ENCODE data around the gene SPON1. TPM values are rescaled to one million over a fixed set of nuclear protein-coding genes. Genes with fewer than 3 reads are reported as not detected.

Gene SPON1
- total RNA-seq, 2 experiments from 2014 or later = 0.96 to 1.4 TPM

DNA sequence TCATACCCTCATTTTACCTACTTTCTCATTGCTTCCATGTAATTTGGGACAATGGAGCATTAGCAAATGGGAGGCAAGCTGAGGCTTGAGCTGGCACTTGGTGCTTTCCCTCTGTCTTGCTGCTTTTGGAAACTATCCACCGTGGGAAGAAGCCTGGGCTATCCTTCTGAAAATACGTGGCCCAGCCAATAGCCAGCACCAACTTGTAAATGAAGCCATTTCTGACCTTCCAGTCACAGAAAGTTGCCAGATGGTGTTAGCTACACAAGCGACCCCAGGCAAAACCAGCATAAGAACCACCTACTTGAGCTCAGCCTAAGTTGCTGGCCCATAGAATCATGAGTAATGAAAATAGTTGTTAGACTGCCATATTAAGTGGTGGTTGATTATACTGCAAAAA, 18.5 kb upstream of the SPON1 start:
- peaks cover 24% of the 10 kb centered on the region for H3K4me1 Mint-ChIP-seq (ENCODE audit: low read depth)
- H3K27me3 Mint-ChIP-seq = no peaks in the 10 kb centered on the region
- ChIA-PET CTCF (interaction anchor here (0.6 to 2.4 kb wide), 4 partner anchors 13 to 171 kb away, joined by 3 to 6 read pairs (median 4); no protein-coding TSS in a partner anchor), POLR2A (no interaction called here)
- intact Hi-C loops (cut with micrococcal nuclease) = no loop called here
- H3K27ac Mint-ChIP-seq = no peak overlapping the region
- TF ChIP-seq, protein P1, sequence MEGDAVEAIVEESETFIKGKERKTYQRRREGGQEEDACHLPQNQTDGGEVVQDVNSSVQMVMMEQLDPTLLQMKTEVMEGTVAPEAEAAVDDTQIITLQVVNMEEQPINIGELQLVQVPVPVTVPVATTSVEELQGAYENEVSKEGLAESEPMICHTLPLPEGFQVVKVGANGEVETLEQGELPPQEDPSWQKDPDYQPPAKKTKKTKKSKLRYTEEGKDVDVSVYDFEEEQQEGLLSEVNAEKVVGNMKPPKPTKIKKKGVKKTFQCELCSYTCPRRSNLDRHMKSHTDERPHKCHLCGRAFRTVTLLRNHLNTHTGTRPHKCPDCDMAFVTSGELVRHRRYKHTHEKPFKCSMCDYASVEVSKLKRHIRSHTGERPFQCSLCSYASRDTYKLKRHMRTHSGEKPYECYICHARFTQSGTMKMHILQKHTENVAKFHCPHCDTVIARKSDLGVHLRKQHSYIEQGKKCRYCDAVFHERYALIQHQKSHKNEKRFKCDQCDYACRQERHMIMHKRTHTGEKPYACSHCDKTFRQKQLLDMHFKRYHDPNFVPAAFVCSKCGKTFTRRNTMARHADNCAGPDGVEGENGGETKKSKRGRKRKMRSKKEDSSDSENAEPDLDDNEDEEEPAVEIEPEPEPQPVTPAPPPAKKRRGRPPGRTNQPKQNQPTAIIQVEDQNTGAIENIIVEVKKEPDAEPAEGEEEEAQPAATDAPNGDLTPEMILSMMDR (IDR thresholded peaks at IDR 0.05) = no peak
- H3K4me3 Mint-ChIP-seq = no peak overlapping the region
- no peak for DNase-seq
- no peaks in the 10 kb centered on the region for H3K36me3 Mint-ChIP-seq (ENCODE audit: low read depth)
- ATAC-seq = no peak
- H3K9me3 Mint-ChIP-seq = no peaks in the 10 kb centered on the region

DNA sequence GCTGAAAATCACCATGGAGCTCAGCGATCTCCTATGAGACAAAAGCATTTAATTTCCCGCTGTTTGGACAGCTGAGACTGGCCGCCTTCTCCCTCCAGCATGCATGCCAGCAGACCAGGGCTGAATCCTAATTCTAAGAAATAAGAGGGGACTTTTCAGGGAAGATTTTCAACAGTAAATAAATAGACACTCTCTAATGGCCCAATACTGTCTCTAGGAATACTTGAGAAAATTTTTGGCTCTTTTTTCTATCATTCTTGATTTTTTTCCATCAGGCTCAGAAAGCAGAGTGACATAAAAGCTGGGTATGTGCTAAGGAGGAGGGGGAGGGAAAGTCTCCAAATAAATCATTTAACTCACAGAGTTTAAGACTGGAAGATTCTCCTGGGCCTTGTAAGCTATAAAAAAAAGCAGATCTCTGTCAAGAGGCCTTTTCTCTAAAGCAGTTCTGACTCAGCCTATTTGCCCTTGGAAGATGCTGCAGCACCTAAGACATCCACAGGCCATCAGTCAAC, 17.6 kb upstream of the SPON1 start:
- TF ChIP-seq, protein P1 (IDR thresholded peaks at IDR 0.05) = no peak
- DNase-seq = no peak
- Mint-ChIP-seq H3K4me3 (no peak overlapping the region), H3K27me3 (no peaks in the 10 kb centered on the region), H3K36me3 (ENCODE audit: low read depth) (no peaks in the 10 kb centered on the region), H3K4me1 (ENCODE audit: low read depth) (peaks cover 16% of the 10 kb centered on the region), H3K27ac (no peak overlapping the region), H3K9me3 (no peaks in the 10 kb centered on the region)
- intact Hi-C loops (cut with micrococcal nuclease) = no loop called here
- ChIA-PET CTCF (interaction anchor here (0.6 to 2.4 kb wide), 5 partner anchors 12 to 204 kb away, joined by 3 to 6 read pairs (median 3); no protein-coding TSS in a partner anchor), POLR2A (interaction anchor here (0.6 kb wide), 1 partner anchor 358 kb away, joined by 3 read pairs; no protein-coding TSS in a partner anchor)
- no peak for ATAC-seq

DNA sequence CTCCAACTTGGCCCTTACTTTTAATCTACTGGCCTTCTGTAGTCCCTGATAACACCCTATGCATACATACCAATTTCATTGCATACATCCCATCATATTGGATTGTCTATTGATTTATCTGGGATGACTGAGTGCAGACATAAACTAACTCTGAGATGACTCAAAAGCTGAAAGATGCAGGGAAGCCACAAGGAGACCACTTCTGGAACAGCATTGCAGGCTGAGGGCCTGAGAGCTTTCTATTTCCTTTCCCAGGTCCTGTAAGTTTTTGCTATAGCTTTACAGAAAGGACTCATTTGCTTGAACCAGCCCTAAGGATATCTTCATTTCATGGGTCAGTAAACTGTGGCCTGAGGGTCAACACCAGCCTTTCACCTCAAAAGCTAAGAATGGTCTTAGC, 15.1 kb upstream of the SPON1 start:
- TF ChIP-seq, protein P1 (IDR thresholded peaks at IDR 0.05) = no peak
- Mint-ChIP-seq H3K4me3 (no peak overlapping the region), H3K27ac (no peak overlapping the region), H3K27me3 (no peaks in the 10 kb centered on the region), H3K36me3 (ENCODE audit: low read depth) (no peaks in the 10 kb centered on the region), H3K9me3 (no peaks in the 10 kb centered on the region), H3K4me1 (ENCODE audit: low read depth) (peaks cover 5% of the 10 kb centered on the region)
- intact Hi-C loops (cut with micrococcal nuclease) = no loop called here
- DNase-seq = no peak
- ATAC-seq = no peak
- ChIA-PET POLR2A (interaction anchor here (0.6 kb wide), 1 partner anchor 162 kb away, joined by 3 read pairs; no protein-coding TSS in a partner anchor), CTCF (interaction anchor here (0.6 to 2.2 kb wide), 6 partner anchors 9 to 303 kb away, joined by 3 to 8 read pairs (median 4); no protein-coding TSS in a partner anchor)

DNA sequence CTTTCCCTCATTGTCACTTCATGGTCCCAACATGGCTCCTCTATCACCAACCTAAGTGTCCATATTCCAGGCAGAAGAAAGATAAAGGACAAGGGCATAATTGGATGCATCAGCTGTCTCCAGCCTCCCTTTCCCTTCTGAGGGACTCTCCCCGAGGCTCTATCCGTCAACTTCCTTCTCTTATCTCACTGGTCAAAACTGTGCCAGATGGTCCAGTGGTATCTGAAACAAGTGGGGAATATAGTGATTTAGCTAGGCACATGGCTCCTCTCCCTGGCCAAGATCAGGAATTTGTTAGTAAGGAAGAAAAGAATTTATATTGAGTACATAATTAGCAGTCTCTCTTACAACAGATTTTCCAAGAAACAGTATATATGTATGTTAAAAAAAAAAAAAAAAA, 12.6 kb upstream of the SPON1 start:
- H3K36me3 Mint-ChIP-seq (ENCODE audit: low read depth) = no peaks in the 10 kb centered on the region
- intact Hi-C loops (cut with micrococcal nuclease) = no loop called here
- H3K4me1 Mint-ChIP-seq (ENCODE audit: low read depth) = no peaks in the 10 kb centered on the region
- H3K27ac Mint-ChIP-seq = no peak overlapping the region
- no peaks in the 10 kb centered on the region for H3K9me3 Mint-ChIP-seq
- no peak for DNase-seq
- no peak for ATAC-seq
- TF ChIP-seq, protein P1 (IDR thresholded peaks at IDR 0.05) = no peak
- ChIA-PET CTCF (interaction anchor here (1.4 kb wide), 1 partner anchor 177 kb away, joined by 6 read pairs; no protein-coding TSS in a partner anchor), POLR2A (no interaction called here)
- no peaks in the 10 kb centered on the region for H3K27me3 Mint-ChIP-seq
- H3K4me3 Mint-ChIP-seq = no peak overlapping the region

DNA sequence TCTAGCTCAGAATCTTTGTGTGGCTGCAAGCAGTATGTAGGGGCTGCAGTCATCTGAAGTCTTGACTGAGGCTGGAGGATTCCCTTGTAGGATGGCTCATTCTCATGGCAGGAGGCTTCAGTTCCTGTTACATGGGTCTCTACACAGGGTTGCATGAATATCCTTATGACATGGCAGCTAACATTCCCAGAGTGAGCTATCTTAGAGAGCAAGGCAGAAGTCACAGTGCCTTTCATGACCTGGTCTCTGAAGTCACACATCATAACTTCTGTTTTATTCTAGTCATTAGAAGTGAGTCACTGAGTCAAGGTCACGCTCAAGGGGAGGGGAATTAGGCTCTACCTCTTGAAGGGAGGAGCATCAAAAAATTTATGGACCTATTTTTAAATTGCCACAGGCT, 10.3 kb upstream of the SPON1 start:
- H3K4me1 Mint-ChIP-seq (ENCODE audit: low read depth) = no peaks in the 10 kb centered on the region
- H3K27me3 Mint-ChIP-seq = no peaks in the 10 kb centered on the region
- no peak overlapping the region for H3K27ac Mint-ChIP-seq
- no peaks in the 10 kb centered on the region for H3K9me3 Mint-ChIP-seq
- ATAC-seq (no peak), DNase-seq (no peak)
- CTCF ChIA-PET = interaction anchor here (1.3 to 7.5 kb wide), 5 partner anchors 176 to 299 kb away, joined by 4 to 85 read pairs (median 17); no protein-coding TSS in a partner anchor
- TF ChIP-seq, protein P1 (IDR thresholded peaks at IDR 0.05) = no peak
- H3K4me3 Mint-ChIP-seq = no peak overlapping the region
- POLR2A ChIA-PET = no interaction called here
- intact Hi-C loops (cut with micrococcal nuclease) = no loop called here
- H3K36me3 Mint-ChIP-seq (ENCODE audit: low read depth) = no peaks in the 10 kb centered on the region

All from activated CD8-positive, alpha-beta T cell treated with anti-CD3 and anti-CD28 coated beads for 36 hours (primary cell).